Non-pigmented ciliary epithelial cell (primary cell): ENCODE measurements around the gene ZDHHC14.

ENCODE experiments used
- DNase-seq: peaks from one replicate; pipeline ENCODE4 v3.0.0-alpha.2; 2010; ENCODE audit warnings: low read depth

The ZDHHC14 gene

DNA sequence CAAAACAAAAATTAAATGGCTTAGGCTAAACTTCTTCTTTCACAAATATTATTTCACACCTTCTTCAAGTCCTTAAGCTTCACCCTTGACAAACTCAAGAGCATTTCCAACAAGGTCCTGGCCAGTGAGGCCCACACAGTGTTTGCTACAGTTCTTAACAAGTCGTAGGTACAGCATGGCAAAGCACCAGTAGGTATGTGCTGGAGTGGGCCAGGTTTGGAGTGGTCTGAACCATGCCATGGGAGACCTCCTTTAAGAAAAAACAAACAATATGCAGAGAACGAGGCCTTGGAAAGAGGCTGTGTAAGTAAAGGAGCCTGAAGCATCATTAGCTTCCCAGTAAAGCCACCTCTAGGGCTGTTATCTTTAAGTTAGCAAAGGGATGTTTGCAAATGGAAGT is 287.7 kb downstream of the ZDHHC14 start:
- DNase-seq = no peak

DNA sequence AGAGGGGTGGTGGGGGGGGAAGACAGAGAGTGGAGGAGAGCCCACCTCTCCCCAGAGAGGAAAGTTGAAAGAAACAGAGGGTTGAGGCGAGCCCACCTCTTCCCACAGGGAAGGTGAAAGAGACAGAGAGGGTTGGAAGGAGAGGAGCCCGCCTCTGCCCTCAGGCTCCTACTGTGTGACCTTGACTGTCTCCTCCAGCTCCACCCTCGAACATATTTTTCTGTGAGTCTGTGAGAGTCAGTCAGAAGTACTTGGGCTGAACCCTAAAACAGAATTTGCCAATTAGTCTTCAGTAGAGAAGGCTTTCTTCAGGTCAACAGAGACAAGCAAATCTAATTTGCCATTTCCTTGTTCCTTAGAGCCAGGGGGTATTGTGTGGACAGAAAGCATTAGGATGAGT is 288.3 kb downstream of the ZDHHC14 start:
- no peak for DNase-seq

DNA sequence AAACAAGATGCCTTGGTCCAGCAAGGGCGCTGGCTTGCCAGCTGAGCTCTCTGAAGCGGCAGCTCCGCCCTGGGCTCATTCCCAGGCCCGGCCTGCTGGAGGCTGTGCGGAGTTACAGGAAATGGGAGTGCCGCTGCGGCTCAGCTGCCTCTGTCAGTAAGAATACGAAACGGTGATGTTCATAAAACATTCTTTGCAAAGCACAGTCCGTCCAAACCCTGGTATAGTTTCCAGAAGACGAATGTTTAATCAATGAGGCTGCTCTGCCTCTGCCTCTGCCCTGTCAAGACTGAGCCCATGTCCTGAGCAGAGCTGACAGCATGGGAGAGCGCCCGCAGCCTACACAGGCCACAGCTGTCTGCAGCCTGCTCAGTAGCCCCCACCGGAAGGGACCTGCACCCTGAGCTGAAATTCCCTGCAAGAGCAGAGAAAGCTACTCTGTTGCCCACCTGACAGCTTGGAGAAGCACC is 288.8 kb downstream of the ZDHHC14 start:
- DNase-seq = peak; percentile 17

DNA sequence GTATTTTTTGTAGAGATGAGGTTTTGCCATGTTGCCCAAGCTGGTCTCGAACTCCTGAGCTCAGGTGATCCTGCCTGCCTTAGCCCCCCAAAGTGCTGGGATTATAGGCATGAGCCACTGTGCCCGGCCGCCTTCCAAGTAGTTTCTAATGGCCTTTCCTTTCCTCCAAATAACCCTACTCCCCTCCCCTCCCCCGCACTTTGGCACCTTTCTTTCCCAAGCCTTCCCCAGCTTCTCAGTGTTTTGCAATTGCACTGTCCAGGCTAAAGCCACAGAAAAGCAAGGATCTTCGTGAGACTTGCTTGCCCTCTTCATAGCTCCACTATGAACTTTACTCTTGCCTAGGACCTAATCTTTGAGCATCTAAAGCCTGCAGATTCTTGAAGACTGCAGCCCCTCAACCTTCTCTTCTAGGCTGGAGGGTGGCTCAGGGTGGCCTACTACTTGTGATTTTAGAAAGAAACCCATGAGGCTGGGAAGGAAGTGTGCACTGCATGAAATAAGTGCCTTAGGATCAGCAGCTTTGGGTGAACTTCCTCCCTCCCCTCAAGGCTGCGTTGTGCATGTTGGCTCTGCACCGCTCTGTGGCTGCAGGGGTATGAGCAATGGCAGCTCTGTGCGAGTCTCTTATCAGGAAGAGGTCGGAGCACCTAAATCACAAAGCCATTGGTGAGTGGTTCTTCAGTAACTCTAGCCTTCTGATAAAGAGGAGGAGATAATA is 289.6 kb downstream of the ZDHHC14 start:
- no peak for DNase-seq

DNA sequence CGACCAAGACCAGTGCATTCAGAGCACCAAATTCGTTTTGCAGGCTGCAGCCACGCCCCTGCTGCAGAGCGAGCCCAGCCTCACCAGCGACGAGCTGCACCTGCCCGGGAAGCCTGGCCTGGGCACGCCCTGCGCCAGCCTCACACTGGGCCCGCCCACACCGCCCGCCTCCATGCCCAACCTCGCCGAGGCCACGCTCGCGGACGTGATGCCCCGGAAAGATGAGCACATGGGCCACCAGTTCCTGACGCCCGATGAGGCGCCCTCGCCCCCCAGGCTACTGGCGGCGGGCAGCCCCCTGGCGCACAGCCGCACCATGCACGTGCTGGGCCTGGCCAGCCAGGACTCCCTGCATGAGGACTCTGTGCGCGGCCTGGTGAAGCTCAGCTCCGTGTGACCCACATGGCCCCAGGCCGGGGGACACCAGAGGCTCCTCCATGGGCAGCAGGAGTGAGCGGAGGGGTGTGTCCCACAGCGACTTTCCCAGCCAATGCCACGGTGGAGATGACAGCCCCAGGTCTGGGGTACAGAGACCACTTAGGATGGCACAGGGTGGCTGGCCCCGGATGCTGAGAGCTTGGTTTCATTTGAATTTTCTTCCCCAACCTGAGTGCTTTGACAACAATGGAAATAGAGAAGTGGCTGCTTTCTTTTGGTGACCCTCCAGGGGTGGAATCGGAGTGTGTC is 291.9 kb downstream of the ZDHHC14 start:
- no peak for DNase-seq

DNA sequence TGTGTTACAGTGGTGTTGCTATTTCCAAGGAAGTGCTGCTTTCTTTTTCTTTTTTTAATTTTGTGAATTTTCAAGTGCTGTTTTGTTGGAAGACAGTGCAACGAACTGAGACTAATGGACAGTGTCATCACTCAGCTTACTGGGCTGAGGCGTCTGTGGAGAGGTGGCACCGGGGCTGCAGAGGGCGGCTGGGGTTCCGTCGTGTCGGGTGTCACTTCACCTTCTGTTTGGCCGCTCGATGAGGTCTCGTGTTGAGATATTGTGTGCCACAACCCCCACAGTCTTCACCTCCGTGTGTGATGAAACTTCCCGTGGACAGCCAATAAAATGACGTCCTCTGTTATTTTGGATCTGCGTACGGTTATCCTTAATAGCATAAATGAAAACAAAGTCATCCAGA is 292.6 kb downstream of the ZDHHC14 start:
- DNase-seq = no peak

DNA sequence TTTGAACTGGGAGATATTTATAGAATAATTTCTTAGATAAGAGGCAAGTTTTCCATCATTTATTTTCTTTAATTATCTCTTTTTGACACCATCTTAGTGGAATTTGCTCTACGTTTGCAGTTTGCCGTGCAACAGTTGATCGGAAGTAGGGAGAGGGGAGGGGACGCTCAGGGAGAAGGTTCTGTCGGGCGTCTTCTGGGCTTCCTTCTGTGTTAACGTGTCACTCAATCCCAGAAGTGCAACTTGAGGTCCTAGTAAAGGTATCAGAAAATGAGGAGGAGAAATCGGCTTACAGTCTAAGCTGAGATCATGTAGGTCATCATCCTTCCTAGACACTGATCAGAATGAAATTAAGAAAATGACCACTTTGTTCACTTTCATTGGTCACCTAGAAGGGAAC is 293.1 kb downstream of the ZDHHC14 start:
- no peak for DNase-seq

DNA sequence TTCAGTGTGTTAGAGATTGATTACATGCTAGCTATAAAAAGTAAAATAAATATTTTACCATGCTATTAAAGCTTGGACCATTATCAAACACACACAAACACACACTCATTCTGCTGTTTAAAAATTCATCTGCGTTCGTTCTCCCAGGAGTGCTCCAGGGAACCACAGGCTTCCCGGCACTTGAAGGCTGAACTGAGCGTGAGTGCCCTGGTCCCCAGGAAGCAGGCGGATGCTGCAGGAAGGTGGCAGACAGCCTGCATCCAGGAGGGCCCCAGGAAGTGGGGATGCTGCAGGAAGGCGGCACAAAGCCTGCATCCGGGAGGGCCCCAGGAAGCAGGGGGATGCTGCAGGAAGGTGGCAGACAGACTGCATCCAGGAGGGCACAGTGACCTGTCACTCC is 294.8 kb downstream of the ZDHHC14 start:
- DNase-seq = no peak

DNA sequence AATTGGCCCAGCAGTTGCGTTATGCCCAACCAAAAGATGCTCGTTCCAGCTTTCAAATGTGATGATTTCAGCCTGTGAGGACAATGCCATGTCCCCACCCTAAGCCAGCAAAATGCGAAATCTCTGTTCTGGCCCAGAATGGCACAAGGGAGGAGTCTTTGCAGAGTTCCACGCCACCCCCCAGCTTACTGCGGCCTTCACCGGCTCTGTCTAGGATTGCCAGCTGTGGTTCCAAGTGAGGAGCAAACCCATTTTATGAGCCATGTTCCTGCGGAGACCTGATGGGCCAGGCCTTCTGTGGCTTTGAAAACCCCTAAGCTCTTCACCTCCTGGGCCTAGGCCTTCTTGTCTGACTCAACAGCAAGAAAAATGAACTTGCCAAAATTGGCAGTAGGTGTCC is 295.3 kb downstream of the ZDHHC14 start:
- no peak for DNase-seq

DNA sequence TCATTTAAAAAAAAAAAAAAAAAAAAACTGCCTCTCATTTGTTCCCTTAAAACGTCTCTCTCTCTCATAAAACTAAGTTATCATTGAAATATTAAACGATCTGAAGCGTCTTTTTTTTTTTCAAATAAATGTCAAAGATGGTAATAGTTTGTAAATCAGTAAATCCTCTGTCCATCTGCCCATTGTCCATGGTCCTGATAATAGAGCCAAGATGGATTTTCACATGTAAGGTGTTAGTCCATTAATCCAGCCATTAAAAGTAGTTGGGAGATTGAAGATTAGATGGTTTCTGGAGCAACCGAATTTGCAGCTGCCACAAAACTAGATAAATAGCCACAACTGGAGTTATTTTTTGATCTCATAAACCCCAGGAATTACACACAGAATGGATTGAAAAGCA is 296.2 kb downstream of the ZDHHC14 start:
- DNase-seq = no peak

DNA sequence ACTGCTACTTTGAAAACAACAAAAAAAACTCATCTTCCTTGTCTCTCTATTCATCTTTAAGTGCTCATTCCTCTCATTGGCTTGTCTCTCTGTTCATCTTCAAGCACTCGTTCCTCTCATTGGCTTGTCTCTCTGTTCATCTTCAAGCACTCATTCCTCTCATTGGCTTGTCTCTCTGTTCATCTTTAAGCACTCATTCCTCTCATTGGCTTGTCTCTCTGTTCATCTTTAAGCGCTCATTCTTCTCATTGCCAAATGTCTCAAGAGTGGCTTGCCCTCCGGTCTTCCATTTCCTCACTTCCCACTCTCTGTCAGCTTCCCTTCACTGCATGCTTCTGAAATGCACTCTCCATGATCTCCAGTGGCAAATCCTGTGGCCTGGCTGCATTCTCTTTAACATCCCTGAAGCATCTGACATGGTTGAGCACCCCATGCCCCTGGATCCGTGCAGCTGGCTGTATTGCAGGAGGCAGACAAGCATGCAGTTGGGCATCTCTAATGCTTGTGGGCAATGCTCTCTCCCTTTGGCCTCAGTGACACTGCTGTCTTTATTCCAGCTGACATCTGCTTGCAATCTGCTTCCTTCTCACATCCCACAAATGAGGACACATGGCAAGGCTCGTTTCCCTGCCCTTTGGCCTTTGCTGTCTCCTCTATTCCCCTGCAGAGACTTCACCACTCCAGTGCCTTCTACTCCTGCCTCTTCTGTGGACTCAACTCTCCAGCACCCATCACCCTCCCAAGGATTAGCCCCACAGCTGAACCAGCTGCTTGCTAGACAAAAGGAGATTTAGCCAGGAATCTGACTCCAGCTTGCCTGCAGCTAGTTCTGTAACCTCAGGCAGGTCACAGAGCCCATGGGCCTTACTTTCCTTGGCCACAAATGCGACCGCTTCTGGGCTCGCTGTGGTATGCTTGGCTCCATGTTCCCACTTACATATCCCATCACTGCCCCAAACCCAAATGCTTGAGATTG is 298.9 kb downstream of the ZDHHC14 start:
- DNase-seq = no peak

DNA sequence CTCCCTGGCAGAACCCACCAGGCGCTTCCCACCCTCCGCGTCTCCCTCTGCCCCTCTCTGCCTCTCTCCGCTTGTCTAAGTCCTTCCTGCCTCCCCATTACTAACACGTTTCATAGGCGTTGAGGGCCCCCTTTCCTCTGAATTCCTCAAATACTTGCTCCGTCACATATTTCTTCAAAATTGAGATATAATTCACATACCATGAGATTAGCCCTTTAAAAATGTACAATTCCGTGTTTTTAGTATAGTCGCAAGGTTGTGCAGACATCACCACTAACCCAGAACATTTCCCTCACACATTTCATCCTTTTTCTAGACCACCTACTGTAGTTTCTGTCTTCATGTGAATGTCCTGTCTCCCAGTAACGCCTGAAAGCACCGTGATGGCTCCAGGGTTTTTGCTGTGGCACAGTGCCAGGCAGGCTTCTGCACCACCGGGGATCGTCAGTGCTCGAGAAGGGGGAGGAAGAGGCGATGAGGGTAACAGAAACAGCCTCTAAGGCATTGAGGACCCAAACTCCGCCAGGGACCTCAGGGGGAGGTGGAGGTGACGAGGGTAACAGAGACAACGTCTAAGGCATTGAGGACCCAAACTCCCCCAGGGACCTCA is 300.2 kb downstream of the ZDHHC14 start:
- DNase-seq = no peak

DNA sequence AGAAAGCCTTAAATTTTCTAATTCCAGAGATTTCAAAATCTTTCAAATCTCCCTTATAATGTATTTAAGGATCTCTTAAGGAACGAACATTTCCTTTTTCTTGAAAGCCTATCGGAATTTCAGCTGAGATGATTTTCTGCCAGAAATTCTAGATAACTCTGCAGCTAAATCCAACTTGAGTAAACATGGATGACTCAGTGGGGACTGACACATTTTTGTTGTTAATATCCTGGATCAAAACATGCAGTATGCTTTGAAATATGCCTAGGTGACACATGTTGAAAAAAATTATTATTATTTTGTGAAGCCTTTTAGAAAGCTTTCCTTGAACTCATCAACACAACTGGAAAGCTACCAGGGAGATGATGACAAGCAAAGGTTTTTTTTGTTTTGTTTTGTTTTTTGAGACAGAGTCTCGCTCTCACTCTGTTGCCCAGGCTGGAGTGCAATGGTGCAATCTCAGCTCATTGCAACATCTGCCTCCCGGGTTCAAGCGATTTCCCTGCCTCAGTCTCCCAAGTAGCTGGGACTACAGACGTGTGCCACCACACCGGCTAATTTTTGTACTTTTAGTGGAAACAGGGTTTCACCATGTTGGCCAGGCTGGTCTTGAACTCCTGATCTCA is 302.0 kb downstream of the ZDHHC14 start:
- DNase-seq = peak; percentile 28

DNA sequence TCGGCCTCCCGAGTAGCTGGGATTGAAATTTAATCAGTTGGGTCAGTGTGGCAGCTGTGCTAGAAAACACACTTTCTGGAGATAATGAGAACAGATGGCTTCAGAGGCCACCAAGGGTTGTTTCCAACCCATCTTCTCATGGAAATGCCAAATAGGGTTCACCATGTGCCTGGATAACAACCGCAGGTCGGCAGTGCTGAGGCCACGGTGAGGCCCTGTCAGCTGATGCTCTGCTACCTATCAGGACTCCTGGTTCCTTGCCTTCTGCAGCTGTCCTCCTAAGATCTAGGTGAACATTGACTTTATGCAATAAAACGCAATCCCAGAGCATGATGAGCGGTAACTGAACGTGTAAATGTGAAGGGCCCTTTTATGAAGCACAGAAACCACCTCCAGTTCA is 302.7 kb downstream of the ZDHHC14 start:
- no peak for DNase-seq

DNA sequence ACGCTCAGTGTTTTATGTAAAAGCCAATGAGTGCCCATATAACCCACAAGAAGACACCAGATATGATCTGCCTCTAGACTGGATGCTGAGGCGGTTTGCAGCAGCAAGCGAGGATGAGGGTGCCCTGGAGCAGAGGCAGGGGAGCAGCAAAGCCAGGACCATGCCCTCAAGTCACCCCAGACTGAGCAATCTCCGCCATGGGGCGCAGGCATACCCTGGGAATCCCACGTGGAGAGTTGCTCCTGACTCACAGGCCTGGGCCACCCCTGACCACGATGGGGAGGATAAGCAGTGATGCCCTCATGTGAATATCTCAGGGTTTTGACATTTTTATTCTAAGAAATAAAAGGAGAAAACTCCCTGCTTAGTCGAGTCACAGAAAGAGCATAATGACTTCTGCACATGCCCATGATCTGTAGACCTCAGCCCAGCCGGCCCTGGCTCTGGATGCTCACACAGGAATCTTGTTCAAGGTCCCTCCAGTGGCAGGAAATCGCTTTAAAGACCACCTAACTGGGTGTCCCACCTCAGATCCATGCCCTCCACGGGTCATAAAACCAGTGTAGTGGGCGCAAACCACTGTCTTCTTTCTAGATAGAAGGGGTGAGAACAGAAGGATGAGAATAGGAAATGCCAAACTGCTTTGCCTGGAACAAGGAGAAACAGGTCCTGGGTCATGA is 303.8 kb downstream of the ZDHHC14 start:
- DNase-seq = no peak

DNA sequence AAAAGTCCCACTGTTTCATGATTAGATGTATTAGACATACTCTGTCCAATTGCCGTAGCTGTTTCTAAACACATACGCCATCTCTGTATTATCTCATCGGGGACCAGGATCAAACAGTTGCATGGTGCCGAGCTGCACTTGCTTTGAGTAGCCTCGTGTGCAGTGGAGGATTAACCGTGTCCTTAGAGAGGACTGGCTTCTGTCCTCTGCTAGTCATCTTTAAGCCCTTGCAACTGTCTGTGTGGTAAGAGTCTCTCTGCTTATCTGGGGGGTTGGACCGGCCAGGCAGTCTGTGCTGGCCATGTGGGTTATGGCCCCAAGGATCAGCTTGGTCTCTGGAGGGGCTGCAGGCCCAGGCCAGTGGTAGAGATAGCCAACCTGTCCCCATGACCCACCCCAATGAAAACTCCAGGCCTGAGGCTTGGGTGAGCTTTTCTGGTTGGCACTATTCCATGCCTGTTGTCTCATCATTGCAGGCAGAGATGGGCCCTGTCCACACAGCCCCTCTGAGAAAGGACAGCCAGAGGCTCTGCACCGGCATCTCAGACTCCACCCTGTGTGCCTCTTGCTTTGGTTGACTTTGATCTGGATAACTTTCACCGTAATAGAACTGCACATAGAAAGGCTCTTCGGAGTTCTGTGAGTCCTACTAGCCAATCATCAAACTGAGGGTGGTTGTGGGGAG is 304.7 kb downstream of the ZDHHC14 start:
- DNase-seq = no peak

DNA sequence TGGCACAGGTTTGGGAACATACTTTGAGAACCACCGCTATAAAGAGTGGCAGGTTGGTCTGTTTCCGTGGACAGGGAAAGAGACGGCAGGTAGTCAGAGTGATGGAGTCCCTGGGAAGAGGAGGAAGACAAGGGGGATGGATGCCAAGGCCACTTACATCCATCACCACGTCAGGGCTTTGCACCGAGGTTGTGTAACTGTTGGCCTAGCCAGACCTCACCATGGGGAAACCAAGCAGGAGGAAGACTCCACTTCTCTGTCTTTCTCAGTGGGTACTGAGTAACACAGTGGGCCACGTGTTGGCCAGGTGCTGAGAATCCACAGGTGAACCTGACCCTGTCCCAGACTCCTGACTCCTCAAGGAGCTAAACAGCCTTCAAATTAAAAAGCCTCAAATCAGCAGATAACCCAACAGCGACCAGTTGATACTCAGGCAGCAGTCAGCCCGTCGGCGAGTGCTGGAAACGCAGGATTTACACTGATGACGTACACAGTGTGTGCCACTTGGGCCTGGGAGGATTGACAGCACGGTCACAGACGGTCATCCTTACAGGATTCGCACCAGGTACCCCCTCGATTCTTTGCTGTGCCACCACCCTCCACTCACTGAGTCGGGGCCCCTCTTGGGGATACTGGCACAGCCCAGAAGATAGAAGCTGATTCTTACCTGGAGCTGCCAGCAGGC is 307.4 kb downstream of the ZDHHC14 start:
- no peak for DNase-seq

DNA sequence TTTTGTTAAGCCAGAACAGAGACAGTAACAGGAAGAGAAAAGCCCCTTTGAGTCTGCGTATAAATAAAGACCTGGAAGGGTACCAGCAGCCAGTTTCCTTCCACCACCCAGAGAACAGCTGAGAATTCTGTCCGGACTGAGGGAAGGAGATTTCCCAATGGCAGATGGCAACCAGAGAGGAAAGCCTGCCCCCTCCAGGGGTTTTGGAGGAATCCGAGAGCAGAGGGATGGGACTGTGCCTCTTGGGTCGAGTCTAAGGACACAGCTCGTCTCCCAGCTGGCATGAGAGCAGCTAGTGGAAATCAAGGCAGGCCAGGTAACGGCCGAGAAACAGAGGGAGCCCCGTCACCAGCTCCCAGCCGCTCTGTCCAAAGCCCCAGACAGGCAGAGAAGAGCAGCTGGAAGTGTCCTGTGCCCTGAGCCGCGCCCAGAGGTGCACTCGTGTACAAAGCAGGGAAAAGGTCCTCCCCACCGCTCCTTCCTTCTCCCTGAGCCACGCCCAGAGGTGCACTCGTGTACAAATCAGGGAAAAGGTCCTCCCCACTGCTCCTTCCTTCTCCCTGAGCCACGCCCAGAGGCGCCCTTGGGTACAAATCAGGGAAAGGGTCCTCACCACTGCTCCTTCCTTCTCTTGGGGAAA is 308.1 kb downstream of the ZDHHC14 start:
- DNase-seq = no peak

DNA sequence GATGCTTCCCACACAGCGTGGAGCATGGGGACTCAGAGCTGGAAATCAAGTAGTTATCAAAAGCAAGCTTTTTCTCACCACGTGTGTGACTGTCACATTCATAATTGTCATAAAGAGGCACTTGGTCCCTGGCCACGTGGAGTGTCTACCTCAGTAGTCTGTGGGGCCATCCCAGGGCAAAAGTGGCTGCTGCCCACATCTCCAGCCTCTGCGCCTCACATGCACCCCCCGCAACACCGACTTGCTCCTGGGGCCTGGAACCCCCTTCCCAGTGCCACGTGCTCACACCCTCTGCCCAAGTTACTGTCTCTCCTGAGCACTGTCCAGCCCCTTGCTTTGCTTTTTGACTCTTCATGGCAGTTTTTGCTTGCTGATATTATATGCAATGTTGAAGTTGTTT is 308.9 kb downstream of the ZDHHC14 start:
- DNase-seq = no peak
